Mesothelial cell of epicardium (in vitro differentiated cells): ENCODE data around the gene APBA1. TPM values are rescaled to one million over a fixed set of nuclear protein-coding genes. Genes with fewer than 3 reads are reported as not detected.

ENCODE experiments used
- DNase-seq, 2 experiments: peaks; one replicate each; pipeline ENCODE4 v3.0.0; 2021; ENCODE audit warnings: low spot score in 2 of 2; ENCODE audit not compliant: unreplicated experiment in 2 of 2
- H3K27ac Mint-ChIP-seq: 2 replicates; pipeline ENCODE4 v1.8.0; 2021; ENCODE audit warnings: mixed read lengths
- H3K27me3 Mint-ChIP-seq: 2 replicates; pipeline ENCODE4 v1.8.0; 2021; ENCODE audit warnings: low read depth, mixed read lengths
- H3K36me3 Mint-ChIP-seq: 2 replicates; pipeline ENCODE4 v1.8.0; 2021; ENCODE audit warnings: mixed read lengths
- H3K4me1 Mint-ChIP-seq: 2 replicates; pipeline ENCODE4 v1.8.0; 2021; ENCODE audit warnings: mixed read lengths
- H3K4me3 Mint-ChIP-seq: 2 replicates; pipeline ENCODE4 v1.8.0; 2021; ENCODE audit warnings: mild to moderate bottlenecking, moderate library complexity, mixed read lengths
- H3K9me3 Mint-ChIP-seq: 2 replicates; pipeline ENCODE4 v1.8.0; 2021; ENCODE audit warnings: mixed read lengths
- total RNA-seq: library from RNA; stranded (reverse); gene quantifications from 3 replicates; pipeline ENCODE4 v1.2.1, GENCODE V29; 2021
- TF ChIP-seq, protein P1 (sequence below): fragments of 200-600 bp; sonication (generic); IDR thresholded peaks from one replicate; pipeline ENCODE4 v1.5.0; 2021; ENCODE audit warnings: antibody characterized with exemption; ENCODE audit not compliant: unreplicated experiment

Gene APBA1
- total RNA-seq, 1 donor from 2014 or later = 18.4 TPM

DNA sequence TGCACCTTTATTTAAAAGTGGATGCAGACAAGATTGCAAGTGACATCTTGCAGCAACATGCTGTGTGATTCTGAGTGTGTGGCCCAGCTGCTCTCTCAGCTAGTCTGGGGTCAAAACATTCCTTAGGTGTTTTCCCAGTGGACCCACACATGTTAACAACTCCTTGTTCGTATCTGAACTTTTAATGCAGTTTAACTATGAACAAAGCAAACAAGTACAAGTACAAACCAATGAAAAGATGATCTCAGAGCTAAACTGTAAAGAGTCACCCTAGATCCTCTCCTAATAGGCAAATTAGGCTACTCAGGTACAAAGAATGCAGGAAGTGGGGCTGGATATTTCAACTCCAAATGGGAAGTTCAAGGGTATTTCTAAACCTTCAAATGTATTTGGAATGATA, 238.8 kb downstream of the APBA1 start:
- no peak for DNase-seq
- Mint-ChIP-seq H3K4me1 (peaks cover 7% of the 10 kb centered on the region), H3K27me3 (peaks cover 11% of the 10 kb centered on the region)

DNA sequence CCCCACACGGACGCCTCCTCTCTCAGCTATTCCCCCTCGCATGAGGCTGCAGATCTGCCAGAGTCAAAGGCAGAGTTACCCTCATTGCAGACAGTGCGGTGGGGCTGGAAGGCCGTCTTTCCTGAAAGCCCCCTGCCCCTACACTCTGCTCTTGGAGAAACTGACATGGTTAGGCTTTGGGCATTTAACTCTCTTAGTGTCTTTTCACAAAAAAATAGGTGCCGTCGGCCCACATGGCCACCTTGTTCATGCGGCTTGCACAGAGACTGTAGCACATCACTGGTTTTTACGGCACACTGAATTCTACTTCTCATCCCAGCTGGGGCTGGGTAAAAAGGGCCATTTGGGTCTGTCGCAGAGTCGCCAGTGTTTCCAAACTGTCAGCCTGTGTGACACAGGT, 239.5 kb downstream of the APBA1 start:
- Mint-ChIP-seq H3K27me3 (peaks cover 11% of the 10 kb centered on the region), H3K4me3 (no peak overlapping the region), H3K36me3 (peaks cover 15% of the 10 kb centered on the region), H3K4me1 (peaks cover 7% of the 10 kb centered on the region), H3K9me3 (no peaks in the 10 kb centered on the region), H3K27ac (no peak overlapping the region)
- TF ChIP-seq, protein P1, sequence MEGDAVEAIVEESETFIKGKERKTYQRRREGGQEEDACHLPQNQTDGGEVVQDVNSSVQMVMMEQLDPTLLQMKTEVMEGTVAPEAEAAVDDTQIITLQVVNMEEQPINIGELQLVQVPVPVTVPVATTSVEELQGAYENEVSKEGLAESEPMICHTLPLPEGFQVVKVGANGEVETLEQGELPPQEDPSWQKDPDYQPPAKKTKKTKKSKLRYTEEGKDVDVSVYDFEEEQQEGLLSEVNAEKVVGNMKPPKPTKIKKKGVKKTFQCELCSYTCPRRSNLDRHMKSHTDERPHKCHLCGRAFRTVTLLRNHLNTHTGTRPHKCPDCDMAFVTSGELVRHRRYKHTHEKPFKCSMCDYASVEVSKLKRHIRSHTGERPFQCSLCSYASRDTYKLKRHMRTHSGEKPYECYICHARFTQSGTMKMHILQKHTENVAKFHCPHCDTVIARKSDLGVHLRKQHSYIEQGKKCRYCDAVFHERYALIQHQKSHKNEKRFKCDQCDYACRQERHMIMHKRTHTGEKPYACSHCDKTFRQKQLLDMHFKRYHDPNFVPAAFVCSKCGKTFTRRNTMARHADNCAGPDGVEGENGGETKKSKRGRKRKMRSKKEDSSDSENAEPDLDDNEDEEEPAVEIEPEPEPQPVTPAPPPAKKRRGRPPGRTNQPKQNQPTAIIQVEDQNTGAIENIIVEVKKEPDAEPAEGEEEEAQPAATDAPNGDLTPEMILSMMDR = no peak
- no peak for DNase-seq

More for the DNA sequence above, 238.8 kb downstream of the APBA1 start:
- no peaks in the 10 kb centered on the region for H3K9me3 Mint-ChIP-seq
- no peak overlapping the region for H3K27ac Mint-ChIP-seq
- H3K4me3 Mint-ChIP-seq = no peak overlapping the region
- peaks cover 13% of the 10 kb centered on the region for H3K36me3 Mint-ChIP-seq
- TF ChIP-seq, protein P1 = no peak

DNA sequence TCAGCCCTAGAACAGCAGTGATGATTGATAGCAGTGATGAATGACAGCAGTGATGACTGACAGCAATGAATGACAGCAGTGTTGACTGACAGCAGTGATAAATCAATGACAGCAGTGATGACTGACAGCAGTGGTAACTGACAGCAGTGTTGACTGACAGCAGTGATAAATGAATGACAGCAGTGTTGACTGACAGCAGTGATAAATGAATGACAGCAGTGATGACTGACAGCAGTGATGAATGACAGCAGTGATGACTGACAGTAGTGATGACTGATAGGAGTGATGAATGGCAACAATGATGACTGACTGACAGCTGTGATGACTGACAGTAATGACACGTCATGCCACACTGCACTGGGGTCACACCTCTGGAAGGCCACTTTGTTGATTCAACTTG, 240.4 kb downstream of the APBA1 start:
- Mint-ChIP-seq H3K27me3 (peaks cover 11% of the 10 kb centered on the region), H3K4me1 (peaks cover 7% of the 10 kb centered on the region), H3K4me3 (no peak overlapping the region), H3K9me3 (no peaks in the 10 kb centered on the region), H3K27ac (no peak overlapping the region), H3K36me3 (peaks cover 15% of the 10 kb centered on the region)
- TF ChIP-seq, protein P1 = no peak
- no peak for DNase-seq

DNA sequence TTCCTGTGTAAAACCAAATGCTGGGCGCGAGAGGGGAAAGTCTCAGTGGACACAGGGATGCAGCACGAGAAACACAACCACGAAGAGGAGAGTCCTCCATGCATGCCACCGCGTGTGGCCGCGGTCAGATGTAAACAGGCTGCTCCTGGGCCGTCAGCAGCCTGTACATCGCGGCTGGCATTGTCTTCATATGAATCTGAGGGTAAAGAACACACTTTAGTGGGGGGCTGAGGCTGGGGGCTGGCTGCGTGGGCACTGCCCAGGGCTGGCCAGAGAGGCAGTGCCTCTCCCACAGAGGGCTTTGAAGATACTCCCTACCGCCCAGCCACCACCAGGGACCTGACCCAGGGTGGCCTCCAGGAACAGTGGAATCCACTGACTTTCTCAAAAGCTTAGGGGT, 241.0 kb downstream of the APBA1 start:
- Mint-ChIP-seq H3K27ac (no peak overlapping the region), H3K4me1 (peaks cover 7% of the 10 kb centered on the region), H3K27me3 (peaks cover 11% of the 10 kb centered on the region), H3K9me3 (no peaks in the 10 kb centered on the region), H3K36me3 (peaks cover 15% of the 10 kb centered on the region), H3K4me3 (no peak overlapping the region)
- TF ChIP-seq, protein P1 = no peak
- DNase-seq = no peak

DNA sequence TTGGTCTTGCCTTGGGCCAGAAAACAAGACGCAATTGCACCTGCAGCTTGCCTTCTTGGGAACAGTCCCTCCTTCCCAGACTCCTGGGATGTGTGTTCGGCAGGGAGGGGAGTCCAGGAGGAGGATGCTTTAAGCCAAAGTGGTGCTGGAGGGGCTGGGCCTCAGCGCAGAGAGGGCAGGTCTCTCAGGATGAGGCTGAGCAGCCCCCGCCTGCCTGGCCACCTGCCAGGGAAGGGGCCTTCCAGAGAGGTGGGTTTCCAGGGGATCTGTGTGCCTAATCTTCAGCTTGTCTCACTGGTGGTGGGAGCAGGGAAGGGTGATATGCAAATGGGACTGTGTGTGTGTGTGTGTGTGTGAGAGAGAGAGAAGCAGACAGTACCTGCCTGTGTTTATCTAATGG, 242.0 kb downstream of the APBA1 start:
- peaks cover 15% of the 10 kb centered on the region for H3K36me3 Mint-ChIP-seq
- H3K9me3 Mint-ChIP-seq = no peaks in the 10 kb centered on the region
- no peak for DNase-seq
- TF ChIP-seq, protein P1 = no peak
- H3K4me1 Mint-ChIP-seq = peaks cover 7% of the 10 kb centered on the region
- no peak overlapping the region for H3K4me3 Mint-ChIP-seq
- H3K27me3 Mint-ChIP-seq = peaks cover 13% of the 10 kb centered on the region
- H3K27ac Mint-ChIP-seq = no peak overlapping the region

DNA sequence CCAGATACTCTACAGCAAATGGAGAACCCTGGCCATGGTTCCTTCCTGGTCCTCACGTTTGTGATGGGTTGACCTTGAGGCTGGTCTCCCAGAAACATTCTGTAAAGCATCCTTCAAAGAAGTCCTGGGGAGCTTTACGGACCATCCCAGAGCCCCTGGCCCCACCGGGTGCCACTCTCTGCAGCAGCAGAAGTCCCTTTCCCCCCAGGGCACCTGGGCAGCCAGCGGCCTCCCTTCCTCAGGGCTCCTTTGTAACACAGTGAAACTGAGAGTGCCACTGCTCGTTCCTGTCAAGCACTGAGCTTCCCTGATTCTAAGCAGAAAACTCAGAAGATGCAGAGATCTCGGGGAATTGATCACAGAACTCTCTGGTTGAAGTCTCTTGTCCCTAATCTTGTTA, 242.9 kb downstream of the APBA1 start:
- H3K9me3 Mint-ChIP-seq = no peaks in the 10 kb centered on the region
- peaks cover 15% of the 10 kb centered on the region for H3K27me3 Mint-ChIP-seq
- H3K27ac Mint-ChIP-seq = no peak overlapping the region
- TF ChIP-seq, protein P1 = no peak
- H3K36me3 Mint-ChIP-seq = peaks cover 15% of the 10 kb centered on the region
- DNase-seq = no peak
- H3K4me3 Mint-ChIP-seq = no peak overlapping the region
- peaks cover 7% of the 10 kb centered on the region for H3K4me1 Mint-ChIP-seq
